Activated T-helper 2 cell treated with anti-CD3 and anti-CD28 coated beads, Interferon-gamma antibody, Interleukin-2, Interleukin-4, amounts not matched to agents 10 μg/mL and 5 μg/mL and 100 μg/mL, durations not matched to agents 14 hours and 24 hours and 36 hours (primary cell): Measurements from ENCODE around the gene LAMA4. TPM values are rescaled to one million over a fixed set of nuclear protein-coding genes. Genes with fewer than 3 reads are reported as not detected.
"Not testable (repeated sequence)": the region's sequence is repeated elsewhere in the genome, so short reads cannot be mapped to it uniquely, and the experiment has no call there.

ENCODE experiments used
- DNase-seq: peaks from one replicate; pipeline ENCODE4 v3.0.0; 2021; ENCODE audit warnings: low spot score
- H3K27ac Mint-ChIP-seq: one replicate; pipeline ENCODE4 v1.8.0; 2021; ENCODE audit warnings: mixed read lengths
- H3K27me3 Mint-ChIP-seq: one replicate; pipeline ENCODE4 v1.8.0; 2021; ENCODE audit warnings: low read depth, mixed read lengths
- H3K36me3 Mint-ChIP-seq: one replicate; pipeline ENCODE4 v1.8.0; 2021; ENCODE audit warnings: low read depth, mixed read lengths
- H3K4me1 Mint-ChIP-seq: one replicate; pipeline ENCODE4 v1.8.0; 2021; ENCODE audit warnings: low read depth, mixed read lengths
- H3K4me3 Mint-ChIP-seq: one replicate; pipeline ENCODE4 v1.8.0; 2021; ENCODE audit warnings: low read depth, mild to moderate bottlenecking, moderate library complexity, mixed read lengths
- H3K9me3 Mint-ChIP-seq: one replicate; pipeline ENCODE4 v1.8.0; 2021; ENCODE audit warnings: mixed read lengths
- intact Hi-C: fragments of 100-400 bp; cut with micrococcal nuclease; formaldehyde crosslinking; loops from one replicate; pipeline ENCODE4 v1.15.1; 2023
- total RNA-seq: library from RNA; stranded (reverse); gene quantifications from 2 replicates; pipeline ENCODE4 v1.2.3, GENCODE V29; 2022

The LAMA4 gene
- total RNA-seq, 1 donor from 2014 or later = not detected

DNA sequence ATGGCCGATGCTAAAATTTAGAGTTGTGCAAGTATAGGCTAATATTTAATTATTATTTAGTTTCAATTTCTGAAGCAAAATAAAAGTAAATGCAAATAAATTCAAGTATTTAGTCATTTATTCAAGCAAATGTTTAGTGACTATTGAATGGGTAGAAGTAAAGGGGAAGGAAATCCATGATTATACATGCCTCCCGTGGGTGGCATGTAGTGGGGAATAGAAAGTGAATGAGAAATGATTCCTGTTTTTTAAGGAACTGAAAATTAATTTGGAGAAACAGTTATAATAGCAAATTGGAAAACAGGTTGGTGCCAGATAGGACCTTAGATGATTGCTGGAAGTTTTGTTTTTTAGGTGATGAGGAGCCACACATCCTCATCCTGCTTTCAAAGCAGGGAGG lies 131.6 kb downstream of the LAMA4 start:
- H3K4me1 Mint-ChIP-seq = peaks cover 8% of the 10 kb centered on the region
- no peak overlapping the region for H3K4me3 Mint-ChIP-seq
- peaks cover 15% of the 10 kb centered on the region for H3K27me3 Mint-ChIP-seq
- no peaks in the 10 kb centered on the region for H3K36me3 Mint-ChIP-seq
- intact Hi-C loops = no loop called here
- H3K27ac Mint-ChIP-seq = no peak overlapping the region
- H3K9me3 Mint-ChIP-seq = no peaks in the 10 kb centered on the region
- DNase-seq = no peak

DNA sequence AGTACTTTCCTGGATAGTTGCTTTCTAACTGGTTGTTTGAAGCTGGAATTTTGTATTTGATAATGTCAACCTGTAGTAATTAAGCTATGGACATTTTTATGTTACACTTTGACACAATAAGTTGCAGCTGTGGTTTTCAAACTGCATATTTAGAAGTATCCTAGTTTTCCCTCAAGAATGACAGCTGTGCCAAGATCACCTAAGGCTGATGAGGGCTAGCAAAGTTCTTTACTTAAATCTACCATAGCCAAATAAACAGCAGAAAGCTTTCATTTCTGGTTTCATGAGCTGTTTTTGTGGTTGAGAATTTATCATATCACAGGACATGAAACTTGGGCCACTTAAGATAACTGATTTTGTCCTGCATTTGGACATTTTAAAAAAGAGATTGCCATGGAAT lies 136.3 kb downstream of the LAMA4 start:
- no peaks in the 10 kb centered on the region for H3K9me3 Mint-ChIP-seq
- intact Hi-C loops = loop anchor here (5.0 kb wide), 1 partner anchor 34 kb away; no protein-coding TSS in a partner anchor
- H3K36me3 Mint-ChIP-seq = no peaks in the 10 kb centered on the region
- no peak overlapping the region for H3K27ac Mint-ChIP-seq
- peaks cover 20% of the 10 kb centered on the region for H3K4me1 Mint-ChIP-seq
- DNase-seq = no peak
- H3K27me3 Mint-ChIP-seq = peaks cover 10% of the 10 kb centered on the region
- no peak overlapping the region for H3K4me3 Mint-ChIP-seq

- peaks cover 12% of the 10 kb centered on the region for H3K27me3 Mint-ChIP-seq
- intact Hi-C loops = loop anchor here (2.0 to 5.0 kb wide), 2 partner anchors 31 to 35 kb away; partner anchors contain the start of genes FAM229B and TUBE1
- no peaks in the 10 kb centered on the region for H3K36me3 Mint-ChIP-seq
- H3K9me3 Mint-ChIP-seq = no peaks in the 10 kb centered on the region
- DNase-seq = no peak
- peak overlapping the region; percentile 41 for H3K4me3 Mint-ChIP-seq
- H3K4me1 Mint-ChIP-seq = peaks cover 20% of the 10 kb centered on the region
- H3K27ac Mint-ChIP-seq = peak overlapping the region; percentile 82
Observed at GRCh38 chr6:112117554-112117953, 136.8 kb downstream of the LAMA4 start.

- Mint-ChIP-seq H3K4me1 (peaks cover 20% of the 10 kb centered on the region), H3K4me3 (no peak overlapping the region), H3K9me3 (no peaks in the 10 kb centered on the region), H3K27ac (no peak overlapping the region), H3K36me3 (no peaks in the 10 kb centered on the region), H3K27me3 (peaks cover 17% of the 10 kb centered on the region)
- intact Hi-C loops = loop anchor here (2.0 to 5.0 kb wide), 2 partner anchors 29 to 36 kb away; partner anchors contain the start of genes FAM229B and TUBE1
- DNase-seq = no peak
Observed at GRCh38 chr6:112116221-112116620, 138.1 kb downstream of the LAMA4 start.

GRCh38 chr6:112114577-112115223 lies 139.7 kb downstream of the LAMA4 start:
- peaks cover 20% of the 10 kb centered on the region for H3K4me1 Mint-ChIP-seq
- H3K27me3 Mint-ChIP-seq = peaks cover 18% of the 10 kb centered on the region
- intact Hi-C loops = loop anchor here (5.0 kb wide), 1 partner anchor 38 kb away; no protein-coding TSS in a partner anchor
- H3K9me3 Mint-ChIP-seq = no peaks in the 10 kb centered on the region
- no peak overlapping the region for H3K27ac Mint-ChIP-seq
- no peak overlapping the region for H3K4me3 Mint-ChIP-seq
- no peaks in the 10 kb centered on the region for H3K36me3 Mint-ChIP-seq
- DNase-seq = no peak

- Mint-ChIP-seq H3K4me1 (peaks cover 20% of the 10 kb centered on the region), H3K9me3 (no peaks in the 10 kb centered on the region), H3K27me3 (peaks cover 24% of the 10 kb centered on the region), H3K27ac (no peak overlapping the region), H3K4me3 (no peak overlapping the region), H3K36me3 (no peaks in the 10 kb centered on the region)
- intact Hi-C loops = no loop called here
- no peak for DNase-seq
Observed at GRCh38 chr6:112113918-112114317, 140.4 kb downstream of the LAMA4 start.

DNA sequence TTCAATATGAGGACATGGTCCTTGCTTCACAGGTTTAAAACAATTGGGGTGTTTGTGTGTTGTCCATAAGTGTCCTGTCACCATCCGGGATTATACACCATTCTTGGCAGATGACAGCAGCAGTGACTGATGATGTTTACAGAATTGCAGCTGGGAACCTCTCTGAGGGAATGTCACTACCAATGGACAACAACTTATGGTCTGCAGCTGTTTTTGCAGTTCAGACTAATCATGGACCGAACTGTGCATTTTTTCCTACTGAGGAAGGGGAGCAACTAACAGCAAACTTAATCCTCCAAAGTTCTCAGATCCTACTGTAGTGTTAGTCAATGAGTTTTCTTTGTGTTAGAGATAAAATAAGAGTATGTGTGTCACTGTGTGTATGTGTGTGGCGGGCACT lies 140.9 kb downstream of the LAMA4 start:
- peaks cover 25% of the 10 kb centered on the region for H3K27me3 Mint-ChIP-seq
- intact Hi-C loops = no loop called here

DNA sequence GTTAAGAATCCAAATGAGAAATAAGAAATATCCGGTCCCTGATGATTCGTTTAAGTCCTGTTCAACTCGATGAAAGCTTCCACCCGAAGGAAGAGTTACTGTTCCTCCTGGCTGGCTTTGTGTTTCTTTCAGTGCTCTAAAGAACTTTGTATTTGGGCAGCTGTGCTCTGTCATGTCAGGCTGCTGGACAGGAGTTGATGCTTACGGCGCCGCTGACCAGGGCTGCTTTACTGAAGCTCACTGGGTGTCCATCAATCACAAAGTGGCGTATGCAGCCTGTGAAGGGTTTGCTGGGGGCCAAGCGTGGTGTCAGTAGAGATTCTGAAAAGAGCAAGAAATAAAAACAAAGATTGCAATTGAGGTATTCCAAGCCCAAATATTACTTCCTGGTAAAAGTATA lies 145.1 kb downstream of the LAMA4 start:
- Mint-ChIP-seq H3K27ac (no peak overlapping the region), H3K27me3 (peaks cover 26% of the 10 kb centered on the region), H3K4me3 (no peak overlapping the region), H3K9me3 (peaks cover 7% of the 10 kb centered on the region), H3K36me3 (no peaks in the 10 kb centered on the region), H3K4me1 (no peaks in the 10 kb centered on the region)
- no peak for DNase-seq
- intact Hi-C loops = no loop called here

More for the DNA sequence above, 140.9 kb downstream of the LAMA4 start:
- Mint-ChIP-seq H3K9me3 (no peaks in the 10 kb centered on the region), H3K4me3 (no peak overlapping the region), H3K36me3 (no peaks in the 10 kb centered on the region), H3K4me1 (peaks cover 17% of the 10 kb centered on the region), H3K27ac (no peak overlapping the region)
- no peak for DNase-seq

DNA sequence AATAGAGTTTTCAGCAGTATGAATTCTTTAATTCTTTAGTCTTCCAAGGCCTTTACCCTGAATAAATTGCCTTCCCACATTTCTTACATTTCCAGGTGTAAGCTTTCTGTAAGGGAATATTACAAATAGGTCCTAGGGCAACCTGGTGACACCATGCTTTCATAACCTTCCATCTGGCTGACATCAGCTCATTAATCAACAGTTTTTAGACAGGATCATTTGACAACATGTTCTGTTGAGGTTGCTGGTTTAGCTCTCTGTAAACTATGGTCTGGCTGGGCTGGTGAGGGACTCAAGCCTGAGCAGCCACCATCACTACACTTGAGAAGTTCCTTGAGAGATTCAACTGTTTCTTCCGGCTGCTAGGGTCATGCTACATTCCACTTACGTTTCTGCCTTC lies 147.8 kb downstream of the LAMA4 start:
- no peaks in the 10 kb centered on the region for H3K36me3 Mint-ChIP-seq
- H3K4me3 Mint-ChIP-seq = no peak overlapping the region
- no peak for DNase-seq
- no peak overlapping the region for H3K27ac Mint-ChIP-seq
- peaks cover 7% of the 10 kb centered on the region for H3K9me3 Mint-ChIP-seq
- peaks cover 22% of the 10 kb centered on the region for H3K27me3 Mint-ChIP-seq
- H3K4me1 Mint-ChIP-seq = no peaks in the 10 kb centered on the region
- intact Hi-C loops = no loop called here

DNA sequence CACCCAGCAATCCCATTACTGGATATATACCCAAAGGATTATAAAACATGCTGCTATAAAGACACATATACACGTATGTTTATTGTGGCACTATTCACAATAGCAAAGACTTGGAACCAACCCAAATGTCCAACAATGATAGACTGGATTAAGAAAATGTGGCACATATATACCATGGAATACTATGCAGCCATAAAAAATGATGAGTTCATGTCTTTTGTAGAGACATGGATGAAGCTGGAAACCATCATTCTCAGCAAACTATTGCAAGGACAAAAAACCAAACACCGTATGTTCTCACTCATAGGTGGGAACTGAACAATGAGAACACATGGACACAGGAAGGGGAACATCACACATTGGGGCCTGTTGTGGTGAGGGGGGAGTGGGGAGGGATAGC lies 148.3 kb downstream of the LAMA4 start:
- H3K4me1 Mint-ChIP-seq, H3K4me3 Mint-ChIP-seq, H3K9me3 Mint-ChIP-seq, H3K27ac Mint-ChIP-seq, intact Hi-C loops, DNase-seq, H3K36me3 Mint-ChIP-seq: not testable (repeated sequence)
- peaks cover 22% of the 10 kb centered on the region for H3K27me3 Mint-ChIP-seq

GRCh38 chr6:112100561-112100960 lies 153.8 kb downstream of the LAMA4 start:
- Mint-ChIP-seq H3K9me3 (peaks cover 7% of the 10 kb centered on the region), H3K27me3 (peaks cover 28% of the 10 kb centered on the region), H3K27ac (no peak overlapping the region), H3K4me3 (no peak overlapping the region), H3K36me3 (no peaks in the 10 kb centered on the region), H3K4me1 (peaks cover 2% of the 10 kb centered on the region)
- DNase-seq = no peak
- intact Hi-C loops = no loop called here

- Mint-ChIP-seq H3K27ac (no peak overlapping the region), H3K27me3 (peaks cover 35% of the 10 kb centered on the region), H3K9me3 (no peaks in the 10 kb centered on the region), H3K4me3 (no peak overlapping the region), H3K36me3 (no peaks in the 10 kb centered on the region), H3K4me1 (peaks cover 2% of the 10 kb centered on the region)
- intact Hi-C loops = no loop called here
- no peak for DNase-seq
Observed at GRCh38 chr6:112096901-112097300, 157.5 kb downstream of the LAMA4 start.

DNA sequence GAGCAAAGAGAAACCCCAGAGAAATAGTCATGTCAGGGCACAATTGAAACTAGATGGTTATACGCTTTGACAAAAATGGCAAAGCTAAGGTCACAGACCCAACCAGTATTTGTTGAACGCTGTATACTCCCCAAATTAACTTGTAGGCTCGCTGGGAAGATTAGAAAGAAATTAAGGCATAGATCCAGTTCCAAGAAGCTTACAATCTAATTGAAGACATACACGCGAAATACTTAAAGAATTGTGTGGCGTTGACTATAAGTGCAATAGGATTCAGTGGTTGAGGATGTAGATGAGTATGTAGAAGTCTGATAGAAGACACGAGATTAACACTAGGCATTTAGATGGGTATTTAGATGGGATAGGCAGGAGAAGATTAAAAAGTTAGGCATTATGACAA lies 166.5 kb downstream of the LAMA4 start:
- peaks cover 11% of the 10 kb centered on the region for H3K36me3 Mint-ChIP-seq
- DNase-seq = no peak
- intact Hi-C loops = loop anchor here (1.0 to 2.0 kb wide), 6 partner anchors 29 to 829 kb away; partner anchors contain the start of gene FYN
- no peak overlapping the region for H3K4me3 Mint-ChIP-seq
- peaks cover 8% of the 10 kb centered on the region for H3K4me1 Mint-ChIP-seq
- no peaks in the 10 kb centered on the region for H3K9me3 Mint-ChIP-seq
- peaks cover 27% of the 10 kb centered on the region for H3K27me3 Mint-ChIP-seq
- H3K27ac Mint-ChIP-seq = no peak overlapping the region
